GM19328 (cell line): ENCODE data around the gene ENC1.

Source experiments
- ATAC-seq: cut with Tn5 transposase; IDR thresholded peaks from one replicate; pipeline ENCODE4 v1.9.1; 2021; ENCODE audit warnings: mild to moderate bottlenecking, moderate library complexity; ENCODE audit not compliant: unreplicated experiment

The ENC1 gene

DNA sequence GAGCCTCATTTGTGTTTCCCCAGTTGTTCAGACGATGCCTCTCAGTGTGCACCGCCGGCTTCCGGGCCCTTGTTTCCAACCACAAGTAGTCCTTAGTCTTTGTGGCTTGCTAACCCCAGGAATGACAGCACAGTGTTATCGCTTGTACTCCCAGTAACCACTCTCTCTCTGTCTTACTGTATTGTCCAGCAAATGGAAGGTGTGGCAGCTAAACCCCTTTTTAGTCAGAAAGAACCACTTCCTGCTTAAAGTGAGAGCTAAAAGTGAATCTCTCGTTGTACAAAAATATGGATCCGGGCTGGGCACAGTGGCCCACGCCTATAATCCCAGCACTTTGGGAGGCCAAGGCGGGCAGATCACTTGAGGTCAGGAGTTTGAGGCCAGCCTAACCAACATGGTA lies 61.3 kb downstream of the ENC1 start:
- peak; percentile 65 for ATAC-seq

DNA sequence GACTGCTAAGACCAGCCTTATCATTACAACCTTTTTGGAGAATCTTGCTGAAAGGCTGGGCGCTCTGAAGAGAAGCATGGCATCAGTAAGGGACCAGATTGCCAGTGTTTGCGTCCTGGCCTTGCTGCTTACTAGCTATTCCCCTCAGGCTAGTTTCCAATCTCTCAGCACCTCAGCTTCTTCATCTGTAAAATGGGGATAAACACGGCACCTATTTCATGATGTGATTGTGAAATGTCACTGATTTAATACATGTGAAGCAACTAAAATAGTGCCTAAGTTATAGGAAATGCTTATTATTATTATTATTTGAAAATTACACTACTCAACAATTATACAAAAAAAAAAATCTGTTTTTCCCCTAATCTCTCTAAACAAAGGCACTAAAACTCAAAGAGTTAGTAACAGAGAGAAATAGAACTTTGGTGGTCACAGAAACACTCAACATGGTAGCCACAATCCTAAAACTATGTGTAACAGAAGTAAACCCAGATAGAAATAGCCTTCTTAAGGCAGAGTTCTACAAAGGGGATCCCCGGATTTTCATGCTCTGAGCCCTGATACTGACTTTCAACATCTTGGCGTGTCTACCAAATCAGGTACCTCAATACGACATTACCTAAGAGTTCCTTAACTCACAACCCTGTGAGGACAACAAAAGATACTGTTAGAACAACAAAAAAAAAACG lies 62.0 kb downstream of the ENC1 start:
- no peak for ATAC-seq
